Subcutaneous abdominal adipose tissue (tissue), 5 donors: ENCODE data around the gene FBXL2.
"Not testable (repeated sequence)": the region's sequence is repeated elsewhere in the genome, so short reads cannot be mapped to it uniquely, and the experiment has no call there.

Experiments used
- H3K27ac ChIP-seq: one replicate; pipeline ENCODE4 v1.7.0; 2013; ENCODE audit warnings: low read depth, mild to moderate bottlenecking, inconsistent platforms, low read length, moderate library complexity
- H3K27me3 ChIP-seq, 5 donors: one replicate each; pipeline ENCODE4 v1.7.0; 2013; ENCODE audit warnings: low read length in 5 of 5, inconsistent platforms in 1 of 5; ENCODE audit not compliant: control insufficient read depth in 5 of 5, insufficient read depth in 4 of 5
- H3K36me3 ChIP-seq, 5 donors: one replicate each; pipeline ENCODE4 v1.7.0; 2013; ENCODE audit warnings: low read length in 5 of 5; ENCODE audit not compliant: control insufficient read depth in 5 of 5, insufficient read depth in 5 of 5
- H3K4me1 ChIP-seq, 5 donors: one replicate each; pipeline ENCODE4 v1.7.0; 2013; ENCODE audit warnings: low read length in 5 of 5, mild to moderate bottlenecking in 3 of 5, moderate library complexity in 1 of 5; ENCODE audit not compliant: control insufficient read depth in 5 of 5, insufficient read depth in 5 of 5
- H3K4me3 ChIP-seq, 5 donors: one replicate each; pipeline ENCODE4 v1.7.0; 2013; ENCODE audit warnings: low read length in 5 of 5, low read depth in 1 of 5
- H3K9ac ChIP-seq, 5 donors: one replicate each; pipeline ENCODE4 v1.7.0; 2013; ENCODE audit warnings: low read length in 5 of 5, mild to moderate bottlenecking in 4 of 5, moderate library complexity in 3 of 5
- H3K9me3 ChIP-seq, 5 donors: one replicate each; pipeline ENCODE4 v1.7.0; 2013; ENCODE audit warnings: low read length in 5 of 5; ENCODE audit not compliant: control insufficient read depth in 5 of 5
- donor health status: healthy.
- donor health status: healthy.
- donor health status: healthy.
- donor health status: healthy.
- donor health status: healthy.

The FBXL2 gene

GRCh38 chr3:33313331-33313730 lies 36.1 kb downstream of the FBXL2 start:
- Histone ChIP-seq H3K9ac (no peak overlapping the region), H3K27ac (no peak overlapping the region), H3K36me3 (peaks cover 0 to 2% (median 0%) of the 10 kb centered on the region in 5 donors), H3K27me3 (no peaks in the 10 kb centered on the region), H3K4me1 (peaks cover 0 to 24% (median 1%) of the 10 kb centered on the region in 5 donors), H3K4me3 (no peak overlapping the region), H3K9me3 (peaks cover 0 to 10% (median 4%) of the 10 kb centered on the region in 5 donors)

- Histone ChIP-seq H3K9me3 (peaks cover 0 to 10% (median 4%) of the 10 kb centered on the region in 5 donors), H3K4me1 (peaks cover 0 to 29% (median 6%) of the 10 kb centered on the region in 5 donors), H3K27me3 (no peaks in the 10 kb centered on the region), H3K36me3 (peaks cover 0 to 2% (median 0%) of the 10 kb centered on the region in 5 donors), H3K9ac (no peak overlapping the region), H3K27ac (no peak overlapping the region), H3K4me3 (no peak overlapping the region)
Measured at GRCh38 chr3:33314993-33315392, 37.8 kb downstream of the FBXL2 start.

- Histone ChIP-seq H3K36me3 (peaks cover 0 to 2% (median 0%) of the 10 kb centered on the region in 5 donors), H3K27ac (no peak overlapping the region), H3K27me3 (no peaks in the 10 kb centered on the region), H3K4me3 (no peak overlapping the region), H3K9ac (no peak overlapping the region), H3K9me3 (peaks cover 0 to 5% (median 2%) of the 10 kb centered on the region in 5 donors), H3K4me1 (peaks cover 0 to 29% (median 6%) of the 10 kb centered on the region in 5 donors)
Measured at GRCh38 chr3:33315826-33316225, 38.6 kb downstream of the FBXL2 start.

- H3K27ac ChIP-seq: no peak overlapping the region
- H3K27me3 ChIP-seq: no peaks in the 10 kb centered on the region
- peaks cover 0 to 9% (median 3%) of the 10 kb centered on the region in 5 donors for H3K9me3 ChIP-seq
- peaks cover 0 to 2% (median 0%) of the 10 kb centered on the region in 5 donors for H3K36me3 ChIP-seq
- no peak overlapping the region for H3K4me3 ChIP-seq
- H3K4me1 ChIP-seq: peaks cover 0 to 26% (median 6%) of the 10 kb centered on the region in 5 donors
- no peak overlapping the region for H3K9ac ChIP-seq
Measured at GRCh38 chr3:33317963-33318709, 40.9 kb downstream of the FBXL2 start.

- Histone ChIP-seq H3K27ac (no peak overlapping the region), H3K4me1 (peaks cover 0 to 26% (median 6%) of the 10 kb centered on the region in 5 donors), H3K36me3 (peaks cover 0 to 2% (median 0%) of the 10 kb centered on the region in 5 donors), H3K9me3 (peaks cover 0 to 9% (median 3%) of the 10 kb centered on the region in 5 donors), H3K4me3 (no peak overlapping the region), H3K27me3 (no peaks in the 10 kb centered on the region), H3K9ac (no peak overlapping the region)
Measured at GRCh38 chr3:33318710-33319380, 41.6 kb downstream of the FBXL2 start.

GRCh38 chr3:33322412-33322811 lies 45.2 kb downstream of the FBXL2 start:
- peaks cover 0 to 9% (median 3%) of the 10 kb centered on the region in 5 donors for H3K9me3 ChIP-seq
- peaks cover 0 to 13% (median 6%) of the 10 kb centered on the region in 5 donors for H3K4me1 ChIP-seq
- no peaks in the 10 kb centered on the region for H3K27me3 ChIP-seq
- no peak overlapping the region for H3K9ac ChIP-seq
- no peak overlapping the region for H3K4me3 ChIP-seq
- H3K36me3 ChIP-seq: peaks cover 0 to under 1% (median 0%) of the 10 kb centered on the region in 5 donors
- no peak overlapping the region for H3K27ac ChIP-seq

- H3K27ac ChIP-seq: no peak overlapping the region
- H3K9me3 ChIP-seq: peaks cover 3 to 13% (median 6%) of the 10 kb centered on the region in 5 donors
- no peaks in the 10 kb centered on the region for H3K4me1 ChIP-seq
- no peak overlapping the region for H3K9ac ChIP-seq
- H3K27me3 ChIP-seq: no peaks in the 10 kb centered on the region
- H3K4me3 ChIP-seq: no peak overlapping the region
- no peaks in the 10 kb centered on the region for H3K36me3 ChIP-seq
Measured at GRCh38 chr3:33331414-33331813, 54.2 kb downstream of the FBXL2 start.

- no peak overlapping the region for H3K4me3 ChIP-seq
- H3K9ac ChIP-seq: no peak overlapping the region
- no peak overlapping the region for H3K27ac ChIP-seq
- no peaks in the 10 kb centered on the region for H3K27me3 ChIP-seq
- no peaks in the 10 kb centered on the region for H3K36me3 ChIP-seq
- peaks cover 3 to 17% (median 6%) of the 10 kb centered on the region in 5 donors for H3K9me3 ChIP-seq
- H3K4me1 ChIP-seq: no peaks in the 10 kb centered on the region
Measured at GRCh38 chr3:33334364-33334763, 57.1 kb downstream of the FBXL2 start.

GRCh38 chr3:33338936-33339465 lies 61.8 kb downstream of the FBXL2 start:
- not testable (repeated sequence) for H3K27me3 ChIP-seq, H3K4me3 ChIP-seq, H3K27ac ChIP-seq, H3K9ac ChIP-seq, H3K36me3 ChIP-seq, H3K4me1 ChIP-seq
- H3K9me3 ChIP-seq: peaks cover 3 to 11% (median 4%) of the 10 kb centered on the region in 5 donors

GRCh38 chr3:33339758-33340157 lies 62.5 kb downstream of the FBXL2 start:
- peaks cover 0 to 5% (median 0%) of the 10 kb centered on the region in 5 donors for H3K9me3 ChIP-seq
- no peak overlapping the region for H3K27ac ChIP-seq
- no peaks in the 10 kb centered on the region for H3K36me3 ChIP-seq
- H3K27me3 ChIP-seq: no peaks in the 10 kb centered on the region
- no peak overlapping the region for H3K9ac ChIP-seq
- no peaks in the 10 kb centered on the region for H3K4me1 ChIP-seq
- no peak overlapping the region for H3K4me3 ChIP-seq
